ENCODE measurements around the gene WNK2. TPM values are rescaled to one million over a fixed set of nuclear protein-coding genes. Genes with fewer than 3 reads are reported as not detected.
"Not testable (repeated sequence)": the region's sequence is repeated elsewhere in the genome, so short reads cannot be mapped to it uniquely, and the experiment has no call there.

Gene WNK2
- total RNA-seq, 1 experiment from 2014 or later: 0.07 TPM

- intact Hi-C loops (cut with micrococcal nuclease): no loop called here
- CTCF ChIA-PET: no interaction called here
- no peak for TF ChIP-seq CTCF (IDR thresholded peaks at IDR 0.05; ENCODE audit: unreplicated experiment)
- H3K36me3 Mint-ChIP-seq (ENCODE audit: insufficient read depth, unreplicated experiment): no peaks in the 10 kb centered on the region
- no peaks in the 10 kb centered on the region for H3K9me3 Mint-ChIP-seq (ENCODE audit: unreplicated experiment)
- H3K27ac Mint-ChIP-seq (ENCODE audit: low read depth, unreplicated experiment): no peak overlapping the region
- no TSS peak for BruUV-seq (replicated peaks)
- POLR2A ChIA-PET: no interaction called here
- H3K4me3 Mint-ChIP-seq (ENCODE audit: unreplicated experiment): no peak overlapping the region
- DNase-seq (ENCODE audit: unreplicated experiment): no peak
- H3K27me3 Mint-ChIP-seq (ENCODE audit: insufficient read depth, unreplicated experiment): no peaks in the 10 kb centered on the region
- peaks cover 4% of the 10 kb centered on the region for H3K4me1 Mint-ChIP-seq (ENCODE audit: insufficient read depth, unreplicated experiment)
Observed at GRCh38 chr9:93345643-93346230, 161.8 kb downstream of the WNK2 start.

- intact Hi-C loops (cut with micrococcal nuclease): no loop called here
- ChIA-PET CTCF (no interaction called here), POLR2A (no interaction called here)
- TF ChIP-seq CTCF (IDR thresholded peaks at IDR 0.05; ENCODE audit: unreplicated experiment): no peak
- Mint-ChIP-seq H3K27ac (ENCODE audit: low read depth, unreplicated experiment) (no peak overlapping the region), H3K9me3 (ENCODE audit: unreplicated experiment) (no peaks in the 10 kb centered on the region), H3K36me3 (ENCODE audit: insufficient read depth, unreplicated experiment) (no peaks in the 10 kb centered on the region), H3K4me3 (ENCODE audit: unreplicated experiment) (no peak overlapping the region), H3K27me3 (ENCODE audit: insufficient read depth, unreplicated experiment) (no peaks in the 10 kb centered on the region), H3K4me1 (ENCODE audit: insufficient read depth, unreplicated experiment) (peaks cover 4% of the 10 kb centered on the region)
- no peak for DNase-seq (ENCODE audit: unreplicated experiment)
- no TSS peak for BruUV-seq (replicated peaks)
Observed at GRCh38 chr9:93346231-93347112, 162.5 kb downstream of the WNK2 start.

- CTCF ChIA-PET; POLR2A ChIA-PET; H3K4me3 Mint-ChIP-seq (ENCODE audit: unreplicated experiment); H3K9me3 Mint-ChIP-seq (ENCODE audit: unreplicated experiment); H3K4me1 Mint-ChIP-seq (ENCODE audit: insufficient read depth, unreplicated experiment); H3K36me3 Mint-ChIP-seq (ENCODE audit: insufficient read depth, unreplicated experiment); H3K27ac Mint-ChIP-seq (ENCODE audit: low read depth, unreplicated experiment); H3K27me3 Mint-ChIP-seq (ENCODE audit: insufficient read depth, unreplicated experiment); intact Hi-C loops (cut with micrococcal nuclease); DNase-seq (ENCODE audit: unreplicated experiment); BruUV-seq (replicated peaks): not testable (repeated sequence)
Observed at GRCh38 chr9:93347371-93347975, 163.5 kb downstream of the WNK2 start.

GRCh38 chr9:93353413-93354310 is 169.7 kb downstream of the WNK2 start:
- H3K27me3 Mint-ChIP-seq (ENCODE audit: insufficient read depth, unreplicated experiment); H3K4me3 Mint-ChIP-seq (ENCODE audit: unreplicated experiment); intact Hi-C loops (cut with micrococcal nuclease); BruUV-seq (replicated peaks); H3K36me3 Mint-ChIP-seq (ENCODE audit: insufficient read depth, unreplicated experiment); H3K9me3 Mint-ChIP-seq (ENCODE audit: unreplicated experiment); DNase-seq (ENCODE audit: unreplicated experiment); POLR2A ChIA-PET; H3K27ac Mint-ChIP-seq (ENCODE audit: low read depth, unreplicated experiment); H3K4me1 Mint-ChIP-seq (ENCODE audit: insufficient read depth, unreplicated experiment): not testable (repeated sequence)
- CTCF ChIA-PET: interaction anchor here (0.6 kb wide), 2 partner anchors 1313 to 1420 kb away, joined by 3 read pairs; no protein-coding TSS in a partner anchor

Data from MCF 10A (cell line).